Osteocyte (in vitro differentiated cells): ENCODE measurements around the gene JAZF1. TPM values are rescaled to one million over a fixed set of nuclear protein-coding genes. Genes with fewer than 3 reads are reported as not detected.
"Not testable (repeated sequence)": the region's sequence is repeated elsewhere in the genome, so short reads cannot be mapped to it uniquely, and the experiment has no call there.

Experiments
- DNase-seq: peaks from one replicate; pipeline ENCODE4 v3.0.0; 2021; ENCODE audit warnings: mixed read lengths; ENCODE audit not compliant: unreplicated experiment; ENCODE audit errors: extremely low spot score
- H3K27ac Mint-ChIP-seq: one replicate; pipeline ENCODE4 v1.8.0; 2021; ENCODE audit warnings: mild to moderate bottlenecking, mixed read lengths; ENCODE audit not compliant: unreplicated experiment
- H3K27me3 Mint-ChIP-seq: one replicate; pipeline ENCODE4 v1.8.0; 2021; ENCODE audit warnings: mixed read lengths; ENCODE audit not compliant: unreplicated experiment
- H3K36me3 Mint-ChIP-seq: one replicate; pipeline ENCODE4 v1.8.0; 2021; ENCODE audit warnings: mixed read lengths; ENCODE audit not compliant: unreplicated experiment
- H3K4me1 Mint-ChIP-seq: one replicate; pipeline ENCODE4 v1.8.0; 2021; ENCODE audit warnings: mixed read lengths; ENCODE audit not compliant: unreplicated experiment
- H3K4me3 Mint-ChIP-seq: one replicate; pipeline ENCODE4 v1.8.0; 2021; ENCODE audit warnings: mild to moderate bottlenecking, moderate library complexity, mixed read lengths; ENCODE audit not compliant: unreplicated experiment
- H3K9me3 Mint-ChIP-seq: one replicate; pipeline ENCODE4 v1.8.0; 2021; ENCODE audit warnings: mixed read lengths; ENCODE audit not compliant: unreplicated experiment
- total RNA-seq: library from RNA; stranded (reverse); gene quantifications from 2 replicates; pipeline ENCODE4 v1.2.1, GENCODE V29; 2021
- TF ChIP-seq, protein P1 (sequence below): fragments of 200-600 bp; sonication (generic); IDR thresholded peaks from 2 replicates; pipeline ENCODE4 v1.5.0; 2021; ENCODE audit warnings: antibody characterized with exemption, mild to moderate bottlenecking, moderate library complexity

The JAZF1 gene
- total RNA-seq, 1 donor from 2014 or later = 19.8 TPM

DNA sequence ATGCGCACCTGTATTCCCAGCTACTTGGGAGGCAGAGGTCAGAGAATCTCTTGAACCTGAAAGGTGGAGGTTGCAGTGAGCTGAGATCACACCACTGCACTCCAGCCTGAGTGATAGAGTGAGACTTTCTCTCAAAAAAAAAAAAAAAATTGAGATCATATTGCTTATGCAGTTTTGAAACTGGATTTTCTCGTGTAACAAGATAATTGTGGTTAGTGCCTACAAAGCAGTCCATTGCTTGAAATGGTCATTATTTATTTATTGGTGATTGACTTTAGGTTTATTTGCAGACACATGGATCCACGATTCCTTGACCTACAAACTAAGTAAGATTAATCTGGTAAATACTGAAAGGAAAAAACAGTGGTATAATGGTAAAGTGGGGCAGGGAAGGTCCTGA, 290.8 kb downstream of the JAZF1 start:
- Mint-ChIP-seq H3K9me3 (no peaks in the 10 kb centered on the region), H3K4me3 (no peak overlapping the region), H3K36me3 (peaks cover 9% of the 10 kb centered on the region), H3K27me3 (no peaks in the 10 kb centered on the region), H3K27ac (no peak overlapping the region), H3K4me1 (peaks cover 2% of the 10 kb centered on the region)
- DNase-seq = no peak
- TF ChIP-seq, protein P1, sequence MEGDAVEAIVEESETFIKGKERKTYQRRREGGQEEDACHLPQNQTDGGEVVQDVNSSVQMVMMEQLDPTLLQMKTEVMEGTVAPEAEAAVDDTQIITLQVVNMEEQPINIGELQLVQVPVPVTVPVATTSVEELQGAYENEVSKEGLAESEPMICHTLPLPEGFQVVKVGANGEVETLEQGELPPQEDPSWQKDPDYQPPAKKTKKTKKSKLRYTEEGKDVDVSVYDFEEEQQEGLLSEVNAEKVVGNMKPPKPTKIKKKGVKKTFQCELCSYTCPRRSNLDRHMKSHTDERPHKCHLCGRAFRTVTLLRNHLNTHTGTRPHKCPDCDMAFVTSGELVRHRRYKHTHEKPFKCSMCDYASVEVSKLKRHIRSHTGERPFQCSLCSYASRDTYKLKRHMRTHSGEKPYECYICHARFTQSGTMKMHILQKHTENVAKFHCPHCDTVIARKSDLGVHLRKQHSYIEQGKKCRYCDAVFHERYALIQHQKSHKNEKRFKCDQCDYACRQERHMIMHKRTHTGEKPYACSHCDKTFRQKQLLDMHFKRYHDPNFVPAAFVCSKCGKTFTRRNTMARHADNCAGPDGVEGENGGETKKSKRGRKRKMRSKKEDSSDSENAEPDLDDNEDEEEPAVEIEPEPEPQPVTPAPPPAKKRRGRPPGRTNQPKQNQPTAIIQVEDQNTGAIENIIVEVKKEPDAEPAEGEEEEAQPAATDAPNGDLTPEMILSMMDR = no peak

DNA sequence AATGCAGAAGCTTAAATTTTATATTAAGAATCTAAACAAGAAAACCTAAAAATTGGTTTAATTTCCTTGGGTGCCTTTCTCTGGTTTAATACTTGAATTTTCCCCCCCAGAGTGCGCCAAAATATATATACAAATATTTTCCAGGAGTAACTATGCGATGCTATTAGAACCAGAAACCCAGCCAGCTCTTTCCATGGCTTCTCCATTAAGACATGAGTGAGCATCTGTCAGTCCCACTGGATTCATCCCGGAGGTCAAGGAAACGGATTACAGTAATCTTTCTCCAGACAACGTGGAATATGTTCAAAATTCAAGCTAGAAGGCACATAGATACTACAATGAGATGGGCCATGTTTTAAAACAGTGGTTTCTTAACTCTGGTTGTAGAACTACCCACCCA, 291.9 kb downstream of the JAZF1 start:
- H3K36me3 Mint-ChIP-seq = peaks cover 5% of the 10 kb centered on the region
- TF ChIP-seq, protein P1 = no peak
- no peaks in the 10 kb centered on the region for H3K9me3 Mint-ChIP-seq
- DNase-seq = no peak
- H3K27me3 Mint-ChIP-seq = no peaks in the 10 kb centered on the region
- H3K27ac Mint-ChIP-seq = no peak overlapping the region
- no peak overlapping the region for H3K4me3 Mint-ChIP-seq
- H3K4me1 Mint-ChIP-seq = peaks cover 8% of the 10 kb centered on the region

DNA sequence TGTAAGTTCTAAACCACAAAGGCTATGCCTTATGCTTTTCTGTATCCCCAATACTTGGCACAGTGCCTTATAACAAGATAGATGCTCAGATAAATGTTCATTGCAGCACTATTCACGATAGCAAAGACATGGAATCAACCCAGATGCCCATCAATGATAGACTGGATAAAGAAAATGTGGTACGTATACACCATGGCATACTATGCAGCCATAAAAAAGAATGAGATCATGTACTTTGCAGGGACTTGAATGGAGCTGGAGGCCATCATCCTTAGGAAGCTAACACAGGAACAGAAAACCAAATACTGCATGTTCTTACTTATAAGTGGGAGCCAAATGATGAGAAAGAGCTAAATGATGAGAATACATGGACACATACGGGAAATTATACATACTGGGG, 293.9 kb downstream of the JAZF1 start:
- H3K27me3 Mint-ChIP-seq, H3K9me3 Mint-ChIP-seq, H3K36me3 Mint-ChIP-seq, DNase-seq, H3K27ac Mint-ChIP-seq, H3K4me3 Mint-ChIP-seq: not testable (repeated sequence)
- peaks cover 16% of the 10 kb centered on the region for H3K4me1 Mint-ChIP-seq

DNA sequence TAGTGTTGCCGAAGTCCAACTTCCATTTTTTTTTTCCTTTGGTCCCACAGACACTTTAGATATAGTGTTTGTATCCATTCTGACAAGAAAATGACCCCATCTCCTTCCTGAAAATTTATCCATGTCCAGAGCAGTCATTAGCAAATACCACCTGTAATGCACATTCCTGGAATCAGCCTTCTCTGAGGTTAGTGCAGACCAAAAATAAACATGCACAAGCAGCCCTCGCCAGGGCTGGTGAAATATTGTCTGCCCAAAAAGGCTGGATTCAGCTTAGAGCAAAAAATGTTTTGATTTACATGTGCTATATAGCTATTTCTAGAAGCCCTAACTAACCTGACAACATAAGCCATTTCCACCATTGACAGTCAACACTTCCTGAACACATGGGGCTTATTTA, 294.9 kb downstream of the JAZF1 start:
- no peak overlapping the region for H3K4me3 Mint-ChIP-seq
- DNase-seq = no peak
- H3K27me3 Mint-ChIP-seq = no peaks in the 10 kb centered on the region
- H3K36me3 Mint-ChIP-seq = no peaks in the 10 kb centered on the region
- no peak overlapping the region for H3K27ac Mint-ChIP-seq
- TF ChIP-seq, protein P1 = no peak
- H3K9me3 Mint-ChIP-seq = no peaks in the 10 kb centered on the region
- H3K4me1 Mint-ChIP-seq = peaks cover 16% of the 10 kb centered on the region

DNA sequence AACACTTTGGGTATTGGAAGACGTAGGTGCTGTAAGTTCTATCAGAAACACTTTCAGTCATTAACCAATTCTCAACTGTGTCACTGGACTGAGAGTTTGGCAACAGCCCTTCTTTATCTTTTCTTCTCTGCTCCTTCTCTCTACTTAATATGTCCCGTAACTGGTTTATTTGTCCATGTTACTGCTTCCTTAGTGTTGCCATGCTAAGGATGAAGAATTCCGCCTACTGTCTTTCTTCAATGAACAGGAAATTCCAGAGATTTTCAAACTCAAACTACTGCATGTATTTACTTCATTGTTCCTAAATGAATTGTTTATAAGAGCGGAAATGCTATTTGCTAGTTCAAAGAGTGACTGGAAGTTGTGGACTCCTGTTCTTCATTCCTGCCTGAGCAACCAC, 296.9 kb downstream of the JAZF1 start:
- Mint-ChIP-seq H3K4me3 (no peak overlapping the region), H3K36me3 (no peaks in the 10 kb centered on the region), H3K27me3 (no peaks in the 10 kb centered on the region), H3K9me3 (no peaks in the 10 kb centered on the region), H3K4me1 (peaks cover 16% of the 10 kb centered on the region), H3K27ac (no peak overlapping the region)
- no peak for DNase-seq
- TF ChIP-seq, protein P1 = no peak

DNA sequence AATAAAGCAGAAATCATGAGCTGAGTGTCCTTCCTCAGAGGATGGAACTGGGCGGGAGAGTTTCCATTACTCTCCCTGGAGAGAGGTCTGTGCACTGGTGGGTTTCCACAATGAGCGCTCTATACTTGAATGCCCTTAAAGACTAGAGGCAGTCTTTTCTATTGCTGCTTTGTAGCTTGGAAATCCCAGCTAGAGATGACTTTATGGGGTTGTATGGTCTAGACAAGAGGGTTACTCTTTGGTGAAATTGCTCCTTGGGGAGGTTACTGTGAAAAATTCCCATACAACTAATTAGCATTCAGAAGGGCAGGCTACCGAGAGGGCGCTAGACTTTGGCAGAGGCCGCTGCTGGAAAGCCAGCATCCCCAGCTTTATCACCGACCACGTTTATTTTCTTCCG, 303.8 kb downstream of the JAZF1 start:
- Mint-ChIP-seq H3K27me3 (no peaks in the 10 kb centered on the region), H3K9me3 (no peaks in the 10 kb centered on the region), H3K4me1 (peaks cover 40% of the 10 kb centered on the region), H3K36me3 (no peaks in the 10 kb centered on the region), H3K4me3 (no peak overlapping the region), H3K27ac (no peak overlapping the region)
- TF ChIP-seq, protein P1 = no peak
- DNase-seq = no peak
